Stimulated activated effector memory CD8-positive, alpha-beta T cell treated with anti-CD3 and anti-CD28 coated beads, Interleukin-12 subunit alpha, Interleukin-12 subunit beta, amount 100 ng/mL, for 72 hours (primary cell): ENCODE data around the gene HNRNPAB.
"Not testable (repeated sequence)": the region's sequence is repeated elsewhere in the genome, so short reads cannot be mapped to it uniquely, and the experiment has no call there.

ENCODE experiments used
- ATAC-seq: fragments of 150-1000 bp; cut with Tn5 transposase; 2 replicates; pipeline ENCODE4 v1.10.0; 2021
- DNase-seq, 2 donors: peaks; one replicate each; pipeline ENCODE4 v3.0.0; 2021 to 2022; ENCODE audit warnings: low spot score in 2 of 2
- H3K27ac Mint-ChIP-seq: one replicate; pipeline ENCODE4 v1.8.0; 2022; ENCODE audit warnings: mild to moderate bottlenecking, mixed read lengths
- H3K36me3 Mint-ChIP-seq: one replicate; pipeline ENCODE4 v1.8.0; 2022; ENCODE audit warnings: mild to moderate bottlenecking, mixed read lengths
- H3K4me1 Mint-ChIP-seq: one replicate; pipeline ENCODE4 v1.8.0; 2022; ENCODE audit warnings: mixed read lengths
- H3K4me3 Mint-ChIP-seq: one replicate; pipeline ENCODE4 v1.8.0; 2022; ENCODE audit warnings: mild to moderate bottlenecking, mixed read lengths
- H3K9me3 Mint-ChIP-seq: one replicate; pipeline ENCODE4 v1.8.0; 2022; ENCODE audit warnings: mixed read lengths

HNRNPAB gene

GRCh38 chr5:178238313-178238635 is 33.9 kb downstream of the HNRNPAB start:
- H3K4me3 Mint-ChIP-seq = peak overlapping the region; percentile 74
- peaks cover 75% of the 10 kb centered on the region for H3K4me1 Mint-ChIP-seq
- H3K9me3 Mint-ChIP-seq = no peaks in the 10 kb centered on the region
- peaks cover 5% of the 10 kb centered on the region for H3K36me3 Mint-ChIP-seq
- peak overlapping the region; percentile 97 for H3K27ac Mint-ChIP-seq
- DNase-seq (no peak), ATAC-seq (no peak)

- peak in 1 of 2 donors; percentile 79 for DNase-seq
- Mint-ChIP-seq H3K36me3 (peaks cover 5% of the 10 kb centered on the region), H3K27ac (peak overlapping the region; percentile 97), H3K4me1 (peaks cover 75% of the 10 kb centered on the region), H3K9me3 (no peaks in the 10 kb centered on the region), H3K4me3 (peak overlapping the region; percentile 74)
- peak; percentile 82 for ATAC-seq
These were observed 34.6 kb downstream of the HNRNPAB start for GRCh38 chr5:178238711-178239592.

- ATAC-seq, H3K36me3 Mint-ChIP-seq, H3K9me3 Mint-ChIP-seq: not testable (repeated sequence)
- Mint-ChIP-seq H3K4me1 (peaks cover 71% of the 10 kb centered on the region), H3K4me3 (peak overlapping the region; percentile 74), H3K27ac (peak overlapping the region; percentile 97)
- peak in 1 of 2 donors; percentile 74 for DNase-seq
These were observed 35.4 kb downstream of the HNRNPAB start for GRCh38 chr5:178239626-178240301.

GRCh38 chr5:178240341-178240741 is 36.0 kb downstream of the HNRNPAB start:
- no peak for ATAC-seq
- no peaks in the 10 kb centered on the region for H3K9me3 Mint-ChIP-seq
- DNase-seq = no peak
- peak overlapping the region; percentile 97 for H3K27ac Mint-ChIP-seq
- H3K4me3 Mint-ChIP-seq = peak overlapping the region; percentile 74
- peaks cover 65% of the 10 kb centered on the region for H3K4me1 Mint-ChIP-seq
- H3K36me3 Mint-ChIP-seq = peaks cover 5% of the 10 kb centered on the region

GRCh38 chr5:178240766-178241165 is 36.4 kb downstream of the HNRNPAB start:
- peaks cover 61% of the 10 kb centered on the region for H3K4me1 Mint-ChIP-seq
- H3K9me3 Mint-ChIP-seq = no peaks in the 10 kb centered on the region
- DNase-seq = no peak
- peaks cover 5% of the 10 kb centered on the region for H3K36me3 Mint-ChIP-seq
- no peak for ATAC-seq
- peak overlapping the region; percentile 97 for H3K27ac Mint-ChIP-seq
- peak overlapping the region; percentile 74 for H3K4me3 Mint-ChIP-seq

GRCh38 chr5:178241231-178241663 is 36.9 kb downstream of the HNRNPAB start:
- no peaks in the 10 kb centered on the region for H3K9me3 Mint-ChIP-seq
- DNase-seq (peak in 1 of 2 donors; percentile 67), ATAC-seq (peak; percentile 31)
- H3K36me3 Mint-ChIP-seq = peaks cover 9% of the 10 kb centered on the region
- peak overlapping the region; percentile 97 for H3K27ac Mint-ChIP-seq
- H3K4me1 Mint-ChIP-seq = peaks cover 60% of the 10 kb centered on the region
- H3K4me3 Mint-ChIP-seq = peak overlapping the region; percentile 74

GRCh38 chr5:178241688-178242231 is 37.4 kb downstream of the HNRNPAB start:
- H3K4me3 Mint-ChIP-seq = peak overlapping the region; percentile 74
- peak; percentile 5 for ATAC-seq
- H3K4me1 Mint-ChIP-seq = peaks cover 58% of the 10 kb centered on the region
- H3K27ac Mint-ChIP-seq = peak overlapping the region; percentile 97
- peaks cover 11% of the 10 kb centered on the region for H3K36me3 Mint-ChIP-seq
- no peaks in the 10 kb centered on the region for H3K9me3 Mint-ChIP-seq
- DNase-seq = no peak

- ATAC-seq (no peak), DNase-seq (no peak)
- peaks cover 11% of the 10 kb centered on the region for H3K36me3 Mint-ChIP-seq
- H3K27ac Mint-ChIP-seq = peak overlapping the region; percentile 90
- H3K4me3 Mint-ChIP-seq = peak overlapping the region; percentile 74
- H3K9me3 Mint-ChIP-seq = no peaks in the 10 kb centered on the region
- H3K4me1 Mint-ChIP-seq = peaks cover 56% of the 10 kb centered on the region
These were observed 38.1 kb downstream of the HNRNPAB start for GRCh38 chr5:178242416-178242815.

- DNase-seq (no peak), ATAC-seq (no peak)
- Mint-ChIP-seq H3K9me3 (no peaks in the 10 kb centered on the region), H3K27ac (no peak overlapping the region), H3K4me1 (peaks cover 53% of the 10 kb centered on the region), H3K4me3 (no peak overlapping the region), H3K36me3 (peaks cover 15% of the 10 kb centered on the region)
These were observed 40.2 kb downstream of the HNRNPAB start for GRCh38 chr5:178244576-178244975.

- Mint-ChIP-seq H3K4me3 (no peak overlapping the region), H3K9me3 (no peaks in the 10 kb centered on the region), H3K4me1 (peaks cover 53% of the 10 kb centered on the region), H3K36me3 (peaks cover 13% of the 10 kb centered on the region), H3K27ac (no peak overlapping the region)
- DNase-seq (no peak), ATAC-seq (no peak)
These were observed 41.1 kb downstream of the HNRNPAB start for GRCh38 chr5:178245389-178245788.

GRCh38 chr5:178246624-178247279 is 42.4 kb downstream of the HNRNPAB start:
- no peak for DNase-seq
- H3K36me3 Mint-ChIP-seq = peaks cover 13% of the 10 kb centered on the region
- H3K4me3 Mint-ChIP-seq = no peak overlapping the region
- no peak for ATAC-seq
- H3K9me3 Mint-ChIP-seq = no peaks in the 10 kb centered on the region
- peak overlapping the region; percentile 58 for H3K27ac Mint-ChIP-seq
- peaks cover 42% of the 10 kb centered on the region for H3K4me1 Mint-ChIP-seq

- H3K4me3 Mint-ChIP-seq = peak overlapping the region; percentile 46
- H3K27ac Mint-ChIP-seq = peak overlapping the region; percentile 26
- ATAC-seq (peak; percentile 71), DNase-seq (no peak)
- H3K36me3 Mint-ChIP-seq = peaks cover 13% of the 10 kb centered on the region
- H3K9me3 Mint-ChIP-seq = no peaks in the 10 kb centered on the region
- H3K4me1 Mint-ChIP-seq = peaks cover 42% of the 10 kb centered on the region
These were observed 43.4 kb downstream of the HNRNPAB start for GRCh38 chr5:178247481-178248456.

- Mint-ChIP-seq H3K4me1 (peaks cover 44% of the 10 kb centered on the region), H3K27ac (peak overlapping the region; percentile 87), H3K4me3 (peak overlapping the region; percentile 46), H3K36me3 (peaks cover 13% of the 10 kb centered on the region), H3K9me3 (no peaks in the 10 kb centered on the region)
- ATAC-seq = no peak
- no peak for DNase-seq
These were observed 44.4 kb downstream of the HNRNPAB start for GRCh38 chr5:178248750-178249149.
